HepG2 (cell line): ENCODE measurements around the gene NOC4L.

ENCODE experiments used
- MLX ChIP-seq: IDR thresholded peaks from 2 replicates; pipeline ENCODE4 v1.6.1; 2016
- PATZ1 ChIP-seq: sonication (generic); formaldehyde crosslinking; IDR thresholded peaks from 2 replicates; pipeline ENCODE4 v1.4.0; 2020; ENCODE audit warnings: missing genetic modification reagents
- ZNF335 ChIP-seq: sonication (generic); formaldehyde crosslinking; IDR thresholded peaks from 2 replicates; pipeline ENCODE4 v1.4.0; 2020; ENCODE audit warnings: missing genetic modification reagents

- TF ChIP-seq PATZ1 (CRISPR knock-in tag) (no peak), ZNF335 (CRISPR knock-in tag) (no peak), MLX (CRISPR knock-in tag) (no peak)
These were observed 36.6 kb downstream of the NOC4L start for GRCh38 chr12:132180648-132181546.
